Measurements from ENCODE around the gene TBC1D5.
"Not testable (repeated sequence)": the region's sequence is repeated elsewhere in the genome, so short reads cannot be mapped to it uniquely, and the experiment has no call there.

The TBC1D5 gene

DNA sequence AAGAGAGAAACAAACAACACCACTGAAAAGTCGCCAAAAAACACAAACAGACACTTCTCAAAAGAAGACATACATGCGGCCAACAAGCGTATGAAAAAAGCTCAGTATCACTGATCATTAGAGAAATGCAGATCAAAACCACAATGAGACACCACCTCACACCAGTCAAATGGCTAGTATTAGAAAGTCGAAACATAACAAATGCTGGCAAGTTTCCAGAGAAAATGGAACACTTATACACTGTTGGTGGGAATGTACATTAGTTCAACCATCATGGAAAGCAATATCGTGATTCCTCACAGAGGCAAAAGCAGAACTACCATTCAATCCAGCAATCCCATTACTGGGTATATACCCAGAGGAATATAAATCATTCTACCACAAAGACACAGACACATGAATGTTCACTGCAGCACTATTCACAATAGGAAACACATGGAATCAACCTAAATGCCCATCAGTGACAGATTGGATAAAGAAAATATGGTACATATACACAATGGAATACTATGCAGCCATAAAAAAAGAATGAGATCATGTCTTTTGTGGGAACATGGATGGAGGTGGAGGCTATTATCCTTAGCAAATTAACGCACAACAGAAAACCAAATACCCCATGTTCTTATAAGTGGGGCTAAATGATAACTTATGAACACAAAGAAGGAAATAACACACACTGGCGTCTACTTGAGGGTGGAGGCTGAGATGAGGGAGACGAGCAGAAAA is 93.6 kb downstream of the TBC1D5 start:
- DNase-seq (ENCODE audit: low read depth in 1 of 2, low spot score in 1 of 2): not testable (repeated sequence)

DNA sequence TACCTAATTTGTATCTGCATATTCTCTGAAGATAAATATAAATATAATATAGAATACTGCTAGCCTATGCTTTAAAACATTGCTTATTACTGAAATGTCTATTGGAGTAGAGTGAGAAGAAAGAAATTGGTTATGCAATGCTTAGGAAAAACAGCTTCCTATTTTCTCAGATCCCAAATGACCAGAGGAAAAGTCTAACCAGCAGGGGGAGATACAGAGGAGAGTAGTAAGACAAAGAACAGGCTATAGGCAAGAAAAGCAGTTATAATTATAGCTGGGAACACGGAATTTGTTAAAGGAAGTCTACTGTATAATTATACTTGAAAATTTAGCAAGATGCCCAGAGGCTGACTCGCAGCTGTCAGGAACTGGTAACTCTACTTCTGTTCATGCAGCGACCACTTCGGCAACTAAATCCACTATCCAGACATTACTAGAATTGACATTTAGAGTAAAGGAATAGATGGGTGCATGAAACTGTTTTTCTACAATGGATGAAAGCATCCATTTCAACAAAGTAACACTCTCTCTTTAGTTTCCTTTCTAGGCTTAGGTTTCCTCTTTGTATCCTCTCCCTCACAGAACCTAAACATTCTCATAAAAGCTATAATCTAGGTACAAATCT is 97.2 kb downstream of the TBC1D5 start:
- no peak for DNase-seq (ENCODE audit: low read depth in 1 of 2, low spot score in 1 of 2)

DNA sequence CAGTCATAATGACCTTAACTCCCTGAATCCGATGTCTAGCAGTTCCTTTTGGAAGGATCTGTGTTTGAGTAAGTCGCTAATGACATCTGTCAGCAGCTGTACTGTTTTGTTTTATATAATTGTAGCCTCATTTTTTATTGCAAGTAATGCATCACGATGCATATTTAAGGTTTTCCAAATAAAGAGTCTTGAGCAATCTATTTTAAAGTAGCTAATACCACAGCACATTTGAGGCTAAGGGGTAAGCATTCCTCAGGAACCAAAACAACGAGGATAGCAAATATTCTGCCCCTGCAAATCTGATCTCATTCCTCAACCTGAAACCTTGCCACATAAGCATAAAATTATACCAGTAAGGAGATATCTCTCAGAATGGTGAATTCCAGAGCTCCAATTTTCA is 98.7 kb downstream of the TBC1D5 start:
- no peak for DNase-seq (ENCODE audit: low read depth in 1 of 2, low spot score in 1 of 2)

DNA sequence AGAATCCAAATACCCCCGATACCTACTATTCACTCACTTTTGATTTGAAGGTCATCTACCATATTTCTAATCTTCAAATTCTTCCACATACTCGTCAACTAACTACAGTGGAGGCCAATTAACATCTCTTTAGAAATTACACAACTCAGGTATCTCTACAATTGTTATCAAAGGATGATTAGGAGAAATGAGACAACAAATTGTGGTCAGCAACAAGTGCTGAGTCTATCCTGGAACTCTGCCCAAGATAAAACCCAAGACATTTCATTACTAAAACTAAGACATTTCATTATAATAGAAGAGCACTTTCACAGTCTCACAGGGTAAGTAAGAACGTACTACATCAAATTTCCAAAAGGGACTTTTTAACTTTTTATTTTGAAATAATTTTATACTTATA is 100.0 kb downstream of the TBC1D5 start:
- DNase-seq (ENCODE audit: low read depth in 1 of 2, low spot score in 1 of 2): no peak

DNA sequence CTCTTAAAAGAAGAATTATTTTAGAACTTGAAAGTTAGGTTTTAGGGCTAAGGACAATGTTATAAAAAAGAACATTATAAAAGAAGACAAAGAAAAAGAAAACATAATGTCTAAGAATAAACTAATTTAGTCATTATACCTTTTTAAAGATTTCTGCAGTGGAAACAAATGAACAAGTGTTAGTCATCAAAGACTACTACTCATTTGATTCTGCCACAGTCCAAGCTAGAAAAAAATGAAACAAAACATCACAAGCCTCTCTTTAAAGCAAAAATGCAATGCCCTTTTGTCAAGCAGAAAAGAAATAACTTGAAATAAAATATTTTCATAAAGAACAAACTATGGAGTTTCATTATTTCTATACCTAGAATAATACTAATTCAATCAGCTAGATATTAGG is 102.0 kb downstream of the TBC1D5 start:
- DNase-seq (ENCODE audit: low read depth in 1 of 2, low spot score in 1 of 2): no peak

DNA sequence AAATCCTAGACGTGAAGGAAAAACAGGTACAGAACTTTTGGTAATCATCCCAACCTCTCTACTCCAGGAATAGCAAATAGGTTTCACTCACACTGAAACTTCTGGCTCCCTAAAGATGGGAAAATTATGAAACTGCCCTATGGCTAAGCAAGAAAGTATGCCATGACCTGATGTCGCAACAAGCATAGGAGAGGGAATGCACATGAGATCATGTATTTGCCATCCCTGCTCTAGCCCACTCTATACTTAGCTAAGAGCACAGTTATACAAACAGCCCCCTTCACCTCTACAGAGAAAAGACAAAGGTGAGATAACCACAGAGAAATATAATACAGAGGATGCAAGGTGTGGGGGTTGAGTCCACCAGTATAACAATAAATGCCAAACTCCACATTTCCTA is 102.7 kb downstream of the TBC1D5 start:
- DNase-seq (ENCODE audit: low read depth in 1 of 2, low spot score in 1 of 2): no peak

DNA sequence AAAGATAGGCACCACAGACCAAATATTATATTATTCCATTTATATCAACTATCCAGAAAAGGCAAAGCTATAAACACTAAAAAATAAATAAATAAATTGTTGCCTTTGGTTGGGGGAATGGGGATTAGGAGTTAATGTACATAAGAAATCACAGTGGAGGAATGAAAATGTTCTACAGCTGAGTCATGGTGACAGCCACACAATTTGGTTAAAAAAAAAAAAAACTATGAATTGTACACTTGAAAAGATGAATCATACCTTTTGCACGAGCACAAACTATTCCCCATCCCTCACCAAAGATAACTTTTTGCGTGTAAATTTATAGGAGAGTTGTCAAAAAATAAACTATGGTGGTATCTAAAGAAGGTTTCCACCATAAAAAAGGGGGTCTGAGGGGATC is 103.2 kb downstream of the TBC1D5 start:
- DNase-seq (ENCODE audit: low read depth in 1 of 2, low spot score in 1 of 2): no peak

DNA sequence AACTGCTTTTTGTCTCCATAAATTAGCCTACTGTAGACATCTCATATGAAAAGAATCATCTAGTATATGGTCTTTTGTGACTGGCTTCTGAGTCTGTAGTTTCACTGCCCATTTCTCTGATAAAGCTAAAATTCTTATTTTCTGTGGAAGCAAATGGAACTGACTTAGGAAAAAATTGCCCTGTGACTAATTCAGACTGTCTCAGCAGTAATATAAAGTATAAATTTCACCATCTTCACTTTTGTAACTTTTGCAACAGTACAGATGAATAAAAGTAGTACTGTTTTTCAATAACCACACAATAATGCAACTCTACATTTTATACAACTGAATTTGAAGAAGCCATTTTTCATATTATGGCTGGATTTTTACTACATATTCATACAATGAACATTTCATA is 104.1 kb downstream of the TBC1D5 start:
- no peak for DNase-seq (ENCODE audit: low read depth in 1 of 2, low spot score in 1 of 2)

DNA sequence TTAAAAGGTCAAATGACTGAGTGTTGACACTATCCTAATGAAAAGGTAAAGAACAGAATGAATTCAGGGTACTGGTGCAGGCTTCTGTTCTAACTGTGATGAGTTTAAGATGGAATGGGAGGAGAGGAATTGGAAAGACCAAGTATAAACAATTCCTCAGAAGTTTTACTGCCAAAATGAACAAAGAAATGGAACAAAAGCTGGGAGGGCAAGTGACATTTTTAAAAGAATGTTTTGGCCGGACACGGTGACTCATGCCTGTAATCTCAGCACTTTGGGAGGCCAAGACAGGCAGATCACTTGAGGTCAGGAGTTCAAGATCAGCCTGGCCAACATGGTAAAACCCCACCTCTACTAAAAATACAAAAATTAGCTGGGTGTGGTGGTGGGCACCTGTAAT is 106.8 kb downstream of the TBC1D5 start:
- not testable (repeated sequence) for DNase-seq (ENCODE audit: low read depth in 1 of 2, low spot score in 1 of 2)

DNA sequence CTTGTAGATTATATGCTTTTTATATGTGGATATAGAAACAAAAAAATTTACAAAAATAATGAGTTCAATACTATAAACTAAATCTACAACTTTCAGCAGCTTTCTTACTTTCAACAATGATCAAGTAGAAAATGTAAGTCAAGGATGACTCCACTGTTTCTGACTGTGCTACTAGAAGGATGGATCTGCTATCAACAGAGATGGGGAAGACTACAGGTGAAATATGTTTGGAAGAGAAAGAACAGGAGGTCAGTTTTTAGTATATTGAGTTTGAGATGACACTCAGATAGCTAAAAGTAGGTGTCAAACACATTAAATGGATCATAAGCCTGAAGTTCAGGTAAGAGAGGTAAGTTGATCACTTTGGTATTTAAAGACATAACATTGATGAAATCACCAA is 107.5 kb downstream of the TBC1D5 start:
- no peak for DNase-seq (ENCODE audit: low read depth in 1 of 2, low spot score in 1 of 2)

DNA sequence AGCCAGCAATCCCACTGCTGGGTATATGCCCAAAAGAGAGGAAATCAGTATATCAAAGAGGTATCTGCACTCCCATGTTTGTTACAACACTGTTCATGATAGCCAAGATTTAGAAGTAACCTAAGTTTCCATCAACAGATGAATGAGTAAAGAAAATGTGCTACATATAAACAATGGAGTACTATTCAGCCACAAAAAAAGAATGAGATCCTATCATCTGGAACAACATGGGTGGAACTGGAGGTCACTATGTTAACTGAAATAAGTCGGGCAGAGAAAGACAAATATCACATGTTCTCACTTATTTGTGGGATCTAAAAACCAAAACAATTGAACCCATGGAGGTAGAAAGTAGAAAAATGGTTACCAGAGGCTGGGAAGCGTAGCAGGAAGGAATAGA is 108.2 kb downstream of the TBC1D5 start:
- DNase-seq (ENCODE audit: low read depth in 1 of 2, low spot score in 1 of 2): no peak

DNA sequence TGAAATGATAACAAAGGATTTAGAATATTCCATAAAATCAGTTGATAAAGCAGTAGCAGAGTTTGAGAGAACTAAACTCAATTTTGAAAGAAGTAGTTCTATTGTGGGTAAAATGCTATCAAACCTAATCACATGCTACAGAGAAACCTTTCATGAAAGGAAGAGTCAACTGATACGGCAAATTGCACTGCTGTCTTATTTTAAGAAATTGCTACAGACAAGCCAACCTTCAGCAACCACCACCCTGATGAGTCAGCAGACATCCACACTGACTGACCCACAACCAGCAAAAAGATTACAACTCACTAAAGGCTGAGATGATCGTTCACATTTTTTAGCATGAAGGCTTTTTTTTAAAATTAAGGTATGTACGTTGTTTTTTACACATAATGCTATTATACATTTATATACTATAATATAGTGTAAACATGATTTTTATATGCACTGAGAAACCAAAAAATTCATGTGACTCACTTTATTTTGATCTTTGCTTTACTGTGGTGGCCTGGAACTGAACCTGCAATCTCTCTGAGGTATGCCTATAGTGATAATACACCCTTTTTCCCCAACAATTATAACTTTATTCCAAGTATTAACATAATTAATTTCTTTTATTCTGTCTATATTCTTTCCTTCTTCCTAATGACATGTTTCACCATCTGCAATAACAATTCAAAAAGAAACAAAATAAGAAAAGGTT is 109.9 kb downstream of the TBC1D5 start:
- no peak for DNase-seq (ENCODE audit: low read depth in 1 of 2, low spot score in 1 of 2)

DNA sequence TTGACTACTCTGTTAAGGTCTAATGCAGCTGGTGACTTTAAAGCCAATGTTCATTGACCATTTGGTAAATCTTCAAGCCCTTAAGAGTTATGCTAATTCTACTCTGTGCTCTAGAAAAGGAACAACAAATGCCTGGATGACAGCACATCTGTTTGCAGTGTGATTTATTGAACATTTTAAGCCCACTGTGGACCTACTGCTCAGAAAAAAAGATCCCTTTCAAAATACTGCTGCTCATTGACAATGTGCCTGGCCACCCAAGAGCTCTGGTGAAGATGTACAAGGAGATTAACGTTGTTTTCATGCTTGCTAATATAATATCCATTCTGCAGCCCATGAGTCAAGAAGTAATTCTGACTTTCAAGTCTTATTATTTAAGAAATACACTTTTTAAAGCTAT is 110.8 kb downstream of the TBC1D5 start:
- no peak for DNase-seq (ENCODE audit: low read depth in 1 of 2, low spot score in 1 of 2)

DNA sequence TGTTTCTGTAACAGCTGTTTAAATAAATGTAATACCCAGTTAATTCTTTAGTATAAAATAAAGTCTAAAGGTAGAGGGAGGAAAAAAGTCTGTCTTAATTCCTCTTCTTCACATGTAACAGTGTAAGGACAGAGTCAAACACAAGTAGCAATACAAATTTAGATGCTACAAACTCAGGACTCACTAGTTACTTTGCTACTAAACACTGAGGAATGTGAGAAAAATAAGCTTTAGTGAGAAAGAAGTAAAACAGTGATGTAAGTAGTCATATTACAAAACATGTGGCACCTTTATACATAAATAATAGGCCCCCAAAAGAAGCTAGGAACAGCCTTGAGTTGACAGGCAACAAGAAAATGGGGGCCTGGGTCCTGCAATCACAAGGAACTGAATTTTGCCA is 113.0 kb downstream of the TBC1D5 start:
- no peak for DNase-seq (ENCODE audit: low read depth in 1 of 2, low spot score in 1 of 2)

DNA sequence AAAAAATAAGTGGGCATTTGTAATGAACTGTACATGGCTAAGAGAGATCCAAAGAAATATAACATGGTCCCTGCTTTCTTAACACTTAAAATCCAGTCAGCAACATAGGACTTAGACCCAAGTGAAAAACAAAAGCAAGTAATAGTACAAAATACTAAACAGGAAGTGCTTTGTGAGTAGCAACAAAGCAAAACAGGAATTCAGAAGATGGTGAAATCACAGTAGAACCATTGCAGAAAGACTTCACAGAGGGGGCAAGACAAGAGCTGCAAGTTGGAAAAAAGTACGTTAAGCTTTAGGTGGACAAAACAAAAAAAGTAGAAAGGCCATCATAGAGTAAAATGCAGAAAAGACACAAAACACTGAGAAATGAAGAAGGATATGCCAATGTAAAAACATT is 116.0 kb downstream of the TBC1D5 start:
- no peak for DNase-seq (ENCODE audit: low read depth in 1 of 2, low spot score in 1 of 2)

DNA sequence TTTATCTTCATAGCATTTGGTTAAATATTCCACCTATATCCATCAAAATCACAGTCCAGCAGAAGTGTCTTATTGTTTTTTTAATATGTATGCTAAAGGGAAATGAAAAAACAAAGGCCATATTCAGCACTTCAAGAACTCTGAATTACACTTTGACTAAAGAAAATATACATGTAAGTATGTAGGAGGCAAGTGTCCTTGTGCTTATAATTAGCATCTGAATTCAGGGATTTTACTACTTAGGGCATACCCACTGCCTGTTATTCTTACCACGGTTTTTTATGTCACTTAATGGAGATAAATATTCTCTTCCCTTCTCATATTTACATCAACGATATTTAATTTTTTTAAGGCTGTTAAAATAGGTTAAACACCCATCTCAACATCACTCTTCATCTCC is 117.3 kb downstream of the TBC1D5 start:
- DNase-seq (ENCODE audit: low read depth in 1 of 2, low spot score in 1 of 2): no peak

DNA sequence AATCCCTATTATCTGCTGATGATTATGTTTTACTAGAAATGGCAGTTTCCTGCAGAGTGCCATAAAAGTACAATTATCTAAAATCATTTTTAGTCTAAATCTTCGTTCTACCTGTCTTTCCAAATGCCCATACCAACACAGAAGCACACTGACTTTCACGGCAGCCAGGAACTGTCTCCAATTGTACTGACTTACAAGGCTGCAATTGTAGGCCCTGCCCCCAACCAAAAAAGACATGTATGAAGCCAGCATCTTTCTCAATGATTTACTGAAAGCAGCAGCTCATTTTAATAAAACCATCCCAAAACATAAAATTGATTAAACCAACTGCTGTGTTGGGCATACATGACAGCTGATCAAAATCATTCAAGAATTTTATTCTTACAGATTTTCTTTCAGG is 119.0 kb downstream of the TBC1D5 start:
- DNase-seq (ENCODE audit: low read depth in 1 of 2, low spot score in 1 of 2): no peak

DNA sequence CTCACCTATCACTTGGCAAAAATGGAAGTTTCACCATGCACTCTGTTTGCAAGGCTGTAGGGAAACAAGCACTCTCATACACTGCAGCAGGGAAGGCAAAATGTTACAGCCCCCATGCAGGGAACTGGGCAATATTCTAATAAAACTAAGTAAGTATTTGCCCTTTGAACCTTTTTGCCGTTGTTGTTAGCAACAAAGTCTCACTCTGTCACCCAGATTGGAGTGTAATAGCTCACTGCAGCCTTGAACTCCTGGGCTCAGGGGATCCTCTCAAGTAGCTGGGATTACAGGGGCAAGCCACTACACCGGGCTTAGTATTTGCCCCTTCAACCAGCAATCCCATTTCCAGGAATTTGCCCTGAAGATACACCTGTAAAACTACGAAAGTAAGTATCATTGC is 122.5 kb downstream of the TBC1D5 start:
- DNase-seq (ENCODE audit: low read depth in 1 of 2, low spot score in 1 of 2): no peak

DNA sequence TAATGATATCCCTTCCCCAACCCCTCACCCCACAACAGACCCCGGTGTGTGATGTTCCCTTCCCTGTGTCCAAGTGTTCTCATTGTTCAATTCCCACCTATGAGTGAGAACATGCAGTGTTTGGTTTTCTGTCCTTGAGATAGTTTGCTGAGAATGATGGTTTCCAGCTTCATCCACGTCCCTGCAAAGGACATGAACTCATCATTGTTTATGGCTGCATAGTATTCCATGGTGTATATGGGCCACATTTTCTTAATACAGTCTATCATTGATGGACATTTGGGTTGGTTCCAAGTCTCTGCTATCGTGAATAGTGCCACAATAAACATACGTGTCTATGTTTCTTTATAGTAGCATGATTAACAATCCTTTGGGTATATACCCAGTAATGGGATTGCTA is 129.4 kb downstream of the TBC1D5 start:
- DNase-seq (ENCODE audit: low read depth in 1 of 2, low spot score in 1 of 2): not testable (repeated sequence)

DNA sequence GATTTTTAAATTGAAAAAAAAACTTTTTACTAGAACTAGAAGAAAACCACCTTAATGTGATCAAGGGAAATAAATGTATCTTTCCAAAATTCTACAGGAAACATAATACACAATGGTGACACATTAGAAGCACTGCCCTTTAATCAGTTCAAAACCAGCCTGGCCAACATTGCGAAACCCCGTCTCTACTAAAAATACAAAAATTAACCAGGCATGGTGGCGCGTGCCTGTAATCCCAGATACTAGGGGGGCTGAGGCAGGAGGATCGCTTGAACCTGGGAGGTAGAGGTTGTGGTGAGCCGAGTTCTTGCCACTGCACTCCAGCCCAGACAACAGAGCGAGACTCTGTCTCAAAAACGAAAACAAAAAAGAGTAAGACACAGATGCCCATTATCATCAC is 134.5 kb downstream of the TBC1D5 start:
- DNase-seq (ENCODE audit: low read depth in 1 of 2, low spot score in 1 of 2): no peak

DNA sequence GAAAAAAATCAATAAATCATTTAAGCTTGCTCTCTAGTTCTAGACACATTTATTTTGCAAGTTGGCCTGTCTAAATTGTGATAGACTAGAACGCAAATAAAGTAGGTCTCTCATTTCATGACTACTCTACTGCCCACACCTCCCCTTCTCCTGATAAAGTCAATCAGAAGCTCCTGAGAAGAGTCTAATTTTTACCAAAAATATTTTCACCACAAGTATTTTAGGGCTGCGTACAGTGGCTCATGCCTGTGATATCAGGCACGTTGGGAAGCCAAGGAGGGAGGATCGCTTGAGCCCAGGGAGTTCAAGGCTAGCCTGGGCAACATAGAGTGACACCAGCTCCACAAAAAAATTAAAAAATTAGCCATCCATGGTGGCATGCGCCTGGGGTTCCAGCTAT is 136.5 kb downstream of the TBC1D5 start:
- DNase-seq (ENCODE audit: low read depth in 1 of 2, low spot score in 1 of 2): no peak

DNA sequence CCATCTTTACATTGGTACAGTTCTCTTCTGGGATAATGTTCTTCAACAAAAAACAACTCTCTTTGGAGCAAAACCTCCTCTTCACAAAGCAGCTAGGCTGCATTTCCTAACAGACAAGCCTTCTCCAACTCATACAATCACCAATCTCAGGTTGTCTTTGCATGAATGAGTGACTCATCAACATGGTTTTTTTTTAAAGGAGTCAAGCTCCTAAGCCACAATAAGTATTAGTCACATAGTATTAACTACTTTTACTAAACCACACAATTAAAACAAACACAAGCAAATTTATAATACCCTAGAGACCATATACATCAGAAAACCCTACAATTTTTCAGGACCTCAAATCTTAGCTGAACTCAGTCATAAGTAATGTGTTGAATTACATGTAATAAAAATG is 137.4 kb downstream of the TBC1D5 start:
- no peak for DNase-seq (ENCODE audit: low read depth in 1 of 2, low spot score in 1 of 2)

DNA sequence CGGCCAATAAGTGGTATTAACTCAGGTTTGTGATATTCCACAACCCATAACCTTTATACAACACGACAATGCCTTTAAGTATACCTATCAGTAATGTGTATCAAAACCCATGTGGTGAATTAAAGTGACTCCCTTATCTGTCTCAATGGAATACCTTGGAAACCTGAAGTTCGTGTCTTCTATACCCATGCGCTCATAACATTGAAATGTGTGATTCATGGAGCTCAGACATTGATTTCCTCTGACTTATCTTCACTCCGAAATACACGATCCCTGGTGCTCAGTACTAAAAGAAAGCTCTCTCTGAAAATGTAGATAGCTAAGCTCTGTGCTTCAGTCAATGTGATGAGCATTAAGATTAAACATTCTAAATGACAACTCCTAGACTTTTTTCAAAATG is 140.3 kb downstream of the TBC1D5 start:
- no peak for DNase-seq (ENCODE audit: low read depth in 1 of 2, low spot score in 1 of 2)

All from stimulated activated CD4-positive, alpha-beta T cell treated with anti-CD3 and anti-CD28 coated beads, Interleukin-15, amount 100 ng/mL, for 1 hour (primary cell).